Stimulated activated CD4-positive, alpha-beta T cell treated with anti-CD3 and anti-CD28 coated beads, Interleukin-4, amount 100 ng/mL, for 24 hours (primary cell): ENCODE results near the gene TMEM178B.
"Not testable (repeated sequence)": the region's sequence is repeated elsewhere in the genome, so short reads cannot be mapped to it uniquely, and the experiment has no call there.

Experiments used
- DNase-seq: peaks from one replicate; pipeline ENCODE4 v3.0.0-alpha.2; 2020

The TMEM178B gene

DNA sequence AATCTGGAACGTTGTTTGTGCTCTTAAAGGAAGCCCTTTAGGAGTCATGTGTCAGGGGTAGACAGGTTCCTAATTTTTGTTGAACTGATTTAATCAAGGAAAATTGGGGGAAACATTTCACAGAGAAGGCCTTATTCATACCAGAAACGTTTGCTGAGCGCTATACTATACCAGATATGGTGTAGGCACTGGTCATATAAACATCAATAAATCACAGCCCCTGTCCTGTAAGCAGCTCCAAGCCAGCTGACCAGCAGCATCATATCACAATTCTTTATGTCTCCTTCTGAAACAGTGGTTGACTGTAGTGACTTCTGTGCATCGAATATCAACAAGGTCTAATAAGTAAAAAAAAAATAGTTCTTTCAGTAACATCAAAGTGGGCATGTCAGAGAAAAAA, 1.1 kb downstream of the TMEM178B start:
- DNase-seq, result no peak

- no peak for DNase-seq
Observed at GRCh38 chr7:141076377-141076776, 2.5 kb downstream of the TMEM178B start.

DNA sequence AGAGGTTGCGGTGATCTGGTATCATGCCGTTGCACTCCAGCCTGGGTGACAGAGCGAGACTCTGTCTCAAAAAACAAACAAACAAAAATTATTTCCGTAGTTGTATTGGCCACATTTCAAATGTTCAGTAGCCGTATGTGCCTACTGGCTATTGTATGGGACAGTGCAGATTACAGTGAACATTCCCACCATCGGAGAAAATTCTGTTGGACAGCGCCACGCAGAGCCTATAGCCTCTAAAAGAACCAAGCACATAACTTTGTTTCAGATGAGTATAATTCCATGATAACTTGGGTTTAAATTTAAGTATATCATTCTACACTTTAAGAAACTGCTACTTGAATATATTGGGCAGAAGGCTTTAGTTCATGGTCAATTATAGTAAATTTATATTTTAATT, 5.4 kb downstream of the TMEM178B start:
- DNase-seq, result no peak

DNA sequence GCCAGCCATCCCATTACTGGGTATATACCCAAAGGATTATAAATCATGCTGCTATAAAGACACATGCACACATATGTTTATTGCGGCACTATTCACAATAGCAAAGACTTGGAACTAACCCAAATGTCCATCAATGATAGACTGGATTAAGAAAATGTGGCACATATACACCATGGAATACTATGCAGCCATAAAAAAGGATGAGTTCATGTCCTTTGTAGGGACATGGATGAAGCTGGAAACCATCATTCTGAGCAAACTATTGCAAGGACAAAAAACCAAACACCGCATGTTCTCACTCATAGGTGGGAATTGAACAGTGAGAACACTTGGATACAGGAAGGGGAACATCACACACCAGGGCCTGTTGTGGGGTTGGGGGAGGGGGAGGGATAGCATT, 15.6 kb downstream of the TMEM178B start:
- DNase-seq, result not testable (repeated sequence)

DNA sequence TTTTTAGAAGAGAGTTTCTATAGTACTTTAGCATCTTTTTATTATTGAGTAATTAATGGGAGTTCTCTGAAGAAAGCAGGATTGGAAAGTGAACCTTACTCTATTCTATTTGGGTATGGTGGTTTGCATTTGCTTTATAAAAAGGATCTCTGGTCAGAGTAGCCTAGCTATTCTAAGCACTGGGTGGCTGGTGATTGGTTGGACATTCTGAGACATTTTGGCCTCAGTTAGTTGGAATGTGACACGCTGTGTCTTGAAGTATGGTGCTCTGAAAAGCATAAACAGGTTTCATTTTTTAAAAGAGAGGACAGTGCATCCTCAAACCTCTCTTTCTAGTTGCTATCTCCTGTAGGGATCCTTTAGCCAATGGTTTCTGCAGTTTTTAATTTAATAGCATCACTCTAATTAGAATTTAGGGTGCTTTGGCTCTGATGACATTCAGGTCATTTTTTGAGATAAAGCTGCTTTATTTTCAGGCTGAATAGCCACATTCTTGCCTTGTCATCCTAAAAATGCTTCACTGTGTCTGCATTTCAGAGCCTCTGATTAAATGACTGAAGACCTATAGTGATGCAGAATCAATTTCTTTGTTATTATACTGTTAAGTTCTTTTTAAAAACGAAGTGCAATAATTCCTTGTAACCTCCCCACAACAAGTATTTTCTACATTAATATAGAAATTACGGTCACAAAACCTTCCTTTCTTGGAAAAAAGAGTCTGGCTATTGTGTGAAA, 20.6 kb downstream of the TMEM178B start:
- no peak for DNase-seq

GRCh38 chr7:141097430-141097829, 23.6 kb downstream of the TMEM178B start:
- DNase-seq, result no peak

DNA sequence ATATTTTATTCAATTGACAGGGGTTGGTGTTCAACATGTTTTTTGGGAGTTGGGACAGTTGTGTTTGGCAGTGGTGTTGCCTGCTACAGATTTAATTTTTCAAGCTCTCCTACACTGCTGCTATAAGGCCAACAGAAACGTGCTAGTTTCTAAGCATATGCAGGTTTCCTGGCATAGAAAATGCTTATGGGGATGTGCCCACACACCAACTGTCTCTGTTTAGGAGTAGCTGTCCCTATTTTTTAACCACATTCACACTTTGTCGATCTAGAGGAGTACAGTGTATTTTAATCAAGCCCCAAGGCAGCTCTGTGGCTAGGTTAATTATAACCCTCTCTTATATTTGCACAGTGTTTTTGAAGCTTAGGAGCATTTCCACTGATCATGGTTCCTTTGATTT, 28.6 kb downstream of the TMEM178B start:
- DNase-seq, result no peak

DNA sequence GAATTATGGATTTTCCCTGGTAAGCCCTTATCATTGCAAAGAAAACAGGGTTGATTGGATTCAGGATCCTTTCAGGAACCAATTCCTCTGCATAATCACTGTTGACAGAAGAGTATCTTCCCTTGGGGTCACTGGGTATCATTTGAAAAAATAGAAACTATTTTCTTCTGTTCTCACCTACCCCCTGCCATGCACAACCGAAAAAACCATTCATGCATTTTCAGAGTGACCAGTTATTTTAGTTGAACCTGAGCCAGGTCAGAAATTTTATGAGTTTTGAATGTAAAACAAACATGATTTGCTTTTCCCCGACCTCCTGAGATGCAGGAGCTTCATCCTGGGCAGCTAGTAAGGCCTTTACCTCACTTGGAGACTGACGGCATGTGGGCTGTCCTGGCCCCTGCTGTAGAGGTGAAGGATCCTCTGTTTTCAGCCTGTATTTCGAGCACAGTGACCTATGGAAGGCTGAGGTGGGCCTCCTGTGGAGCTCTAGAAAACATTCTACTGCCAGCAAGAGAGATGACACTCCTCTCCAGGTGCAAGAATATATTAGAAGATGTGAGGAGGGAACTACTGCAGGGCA, 30.1 kb downstream of the TMEM178B start:
- no peak for DNase-seq

GRCh38 chr7:141113131-141113530, 39.3 kb downstream of the TMEM178B start:
- no peak for DNase-seq

DNA sequence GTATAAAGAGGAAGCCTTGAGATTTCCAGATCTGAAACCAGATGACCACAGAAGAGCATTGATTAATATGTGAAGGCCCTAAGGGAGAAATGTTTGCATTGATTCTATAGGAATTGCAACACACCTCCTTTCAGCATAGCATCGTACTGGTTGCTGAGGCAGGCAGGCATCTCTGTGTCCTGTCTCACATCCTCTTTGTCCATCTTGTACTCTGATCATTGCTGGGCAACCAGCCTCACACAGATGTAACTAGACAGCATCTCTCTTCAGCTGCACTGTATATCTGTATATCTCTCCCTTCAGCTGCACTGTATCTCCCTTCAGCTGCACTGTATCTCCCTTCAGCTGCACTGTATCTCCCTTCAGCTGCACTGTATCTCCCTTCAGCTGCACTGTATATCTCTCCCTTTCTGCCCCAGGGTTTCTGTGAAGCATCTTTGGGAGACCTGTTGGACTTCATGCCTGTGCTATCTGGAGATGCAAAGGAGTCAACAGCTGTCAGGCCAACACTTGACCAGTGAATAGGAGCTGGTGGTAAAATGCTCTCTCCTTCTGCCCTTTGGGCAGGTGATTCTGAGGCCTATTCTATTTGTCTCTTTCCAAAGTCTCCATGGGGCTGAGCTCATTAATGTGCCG, 40.3 kb downstream of the TMEM178B start:
- no peak for DNase-seq

- no peak for DNase-seq
Observed at GRCh38 chr7:141115965-141116364, 42.1 kb downstream of the TMEM178B start.

- not testable (repeated sequence) for DNase-seq
Observed at GRCh38 chr7:141116661-141117060, 42.8 kb downstream of the TMEM178B start.

DNA sequence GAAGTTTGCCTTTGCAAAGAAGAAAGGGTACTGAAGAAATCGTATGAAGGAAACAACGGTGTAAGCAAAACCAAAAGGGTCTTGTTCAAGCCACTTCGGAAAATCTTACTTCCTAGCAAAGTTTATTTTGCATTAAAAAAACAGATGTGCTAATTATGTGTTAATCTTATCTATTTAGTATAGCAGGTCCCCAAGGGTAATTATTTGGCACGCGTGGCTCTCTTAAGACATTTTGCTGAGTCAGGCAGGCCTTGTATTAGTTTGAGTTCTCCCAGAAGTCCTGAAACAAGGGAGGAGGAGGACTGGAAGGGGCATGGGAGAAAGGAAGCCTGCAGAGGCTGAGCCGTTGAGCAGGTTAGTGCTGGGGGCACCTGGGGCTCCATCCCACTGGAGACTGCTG, 44.9 kb downstream of the TMEM178B start:
- no peak for DNase-seq

GRCh38 chr7:141119187-141119586, 45.3 kb downstream of the TMEM178B start:
- DNase-seq, result no peak

GRCh38 chr7:141122736-141123135, 48.9 kb downstream of the TMEM178B start:
- no peak for DNase-seq

GRCh38 chr7:141123522-141123921, 49.7 kb downstream of the TMEM178B start:
- no peak for DNase-seq

DNA sequence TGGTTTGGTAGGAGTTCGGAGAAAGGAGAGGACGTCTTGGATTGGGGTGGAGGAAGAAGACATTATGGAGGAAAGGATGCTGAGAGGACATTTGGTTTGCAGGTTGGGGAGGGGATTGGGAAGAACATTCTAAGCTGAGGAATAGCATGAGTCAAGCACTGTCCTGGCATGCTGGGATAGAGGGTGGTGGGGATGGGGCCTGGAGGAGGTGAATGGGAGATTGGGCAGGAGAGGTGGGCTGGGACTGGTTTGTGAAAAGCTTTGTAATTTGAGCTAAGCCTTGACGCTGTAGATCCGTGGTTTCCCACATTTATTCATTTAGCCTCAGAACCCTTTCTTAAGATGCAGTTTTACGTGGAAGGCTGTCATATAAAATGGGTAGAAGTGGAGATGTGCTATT, 52.2 kb downstream of the TMEM178B start:
- DNase-seq, result no peak

GRCh38 chr7:141128506-141128905, 54.6 kb downstream of the TMEM178B start:
- DNase-seq, result no peak

- no peak for DNase-seq
Observed at GRCh38 chr7:141128931-141129330, 55.1 kb downstream of the TMEM178B start.

DNA sequence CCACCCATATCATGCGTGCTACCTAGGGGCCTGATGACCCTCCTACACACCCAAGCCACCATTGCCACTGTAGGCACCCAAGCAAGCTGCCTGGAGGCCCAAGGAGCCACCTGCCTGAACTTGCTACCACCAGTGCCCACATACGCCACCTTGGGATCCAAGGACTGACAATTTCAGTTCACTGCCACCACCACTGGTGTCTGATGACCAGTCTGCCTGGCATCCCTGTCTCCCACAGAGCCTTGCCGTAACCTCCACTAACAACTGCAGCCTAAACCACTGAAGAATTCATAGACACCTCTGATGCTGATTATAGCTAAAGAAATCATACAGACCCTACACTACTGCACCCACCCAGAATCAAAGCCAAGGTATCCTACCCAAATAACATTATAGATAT, 58.8 kb downstream of the TMEM178B start:
- no peak for DNase-seq

- no peak for DNase-seq
Observed at GRCh38 chr7:141133646-141134045, 59.8 kb downstream of the TMEM178B start.

DNA sequence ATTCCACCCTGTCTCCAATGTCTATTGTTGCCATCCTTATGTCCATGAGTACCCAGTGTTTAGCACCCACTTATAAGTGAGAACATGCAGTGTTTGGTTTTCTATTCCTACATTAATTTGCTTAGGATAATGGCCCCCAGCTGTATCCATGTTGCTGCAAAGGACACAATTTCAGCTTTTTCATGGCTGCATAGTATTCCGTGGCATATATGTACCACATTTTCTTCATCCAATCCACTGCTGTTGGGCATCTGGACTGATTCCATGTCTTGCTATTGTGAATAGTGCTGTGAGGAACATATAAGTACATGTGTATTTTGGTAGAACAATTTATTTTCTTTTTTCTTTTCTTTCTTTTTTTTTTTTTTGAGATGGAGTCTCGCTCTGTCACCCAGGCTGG, 68.2 kb downstream of the TMEM178B start:
- no peak for DNase-seq

GRCh38 chr7:141144921-141145629, 71.2 kb downstream of the TMEM178B start:
- DNase-seq, result no peak

GRCh38 chr7:141145630-141145982, 71.7 kb downstream of the TMEM178B start:
- DNase-seq, result no peak
